Islet precursor cell (in vitro differentiated cells): Measurements from ENCODE around the gene MIAT.

Experiments
- DNase-seq: peaks from one replicate; pipeline ENCODE4 v3.0.0-alpha.2; 2018

The MIAT gene

DNA sequence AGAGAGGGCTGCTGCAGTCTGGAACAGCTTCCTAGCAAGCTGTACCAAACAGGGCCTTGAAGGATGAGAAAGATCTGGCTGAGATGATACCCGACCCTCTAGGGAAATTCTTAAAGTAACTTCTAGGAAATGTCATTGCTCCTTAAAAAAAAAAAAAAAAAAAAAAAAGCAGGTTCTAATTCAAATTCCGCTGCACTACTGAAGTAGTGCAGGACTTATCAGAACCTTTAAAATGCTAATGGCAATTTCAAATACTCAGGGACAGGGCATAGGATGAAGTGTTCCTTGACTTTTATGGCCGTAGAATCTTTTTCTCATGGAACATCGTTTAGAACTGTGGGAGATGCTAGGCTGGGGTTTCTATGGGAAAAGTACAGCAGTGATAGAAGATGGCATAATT is 13.1 kb downstream of the MIAT start:
- DNase-seq: no peak

DNA sequence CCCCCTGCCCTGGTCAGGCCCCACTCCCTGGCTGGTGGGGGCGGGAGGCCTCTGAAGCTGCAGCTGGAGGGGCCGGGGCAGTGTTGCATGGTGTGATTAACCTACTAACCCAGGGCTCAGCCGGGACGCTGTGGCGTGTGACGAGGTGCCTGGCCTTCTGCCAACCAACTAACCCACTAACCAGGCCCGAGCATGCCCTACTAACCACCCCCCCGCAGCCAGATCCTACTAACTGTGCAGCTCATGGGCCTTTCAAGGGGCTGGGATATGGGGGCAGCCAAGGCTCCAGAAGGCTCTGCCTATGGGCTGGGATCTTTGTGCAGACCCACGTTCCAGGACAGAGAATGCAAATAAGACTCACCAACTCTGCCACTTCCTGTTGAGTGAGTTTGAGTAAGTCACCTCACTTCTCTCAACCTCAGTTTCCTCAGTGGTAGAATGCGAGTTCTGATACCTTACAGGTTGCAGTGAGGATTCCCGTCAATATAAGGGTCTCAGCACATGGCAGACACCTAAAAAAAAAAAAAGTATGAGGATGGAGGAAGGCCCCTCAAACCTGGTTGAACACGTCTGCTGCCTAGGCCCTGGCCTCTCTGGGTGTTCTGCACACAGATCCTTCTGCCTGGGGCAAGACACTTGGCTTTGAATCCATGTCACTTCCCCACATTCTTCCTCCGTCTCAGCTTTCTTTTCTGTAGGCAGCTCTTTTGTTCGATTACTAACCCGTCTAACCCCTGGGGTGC is 14.1 kb downstream of the MIAT start:
- no peak for DNase-seq

DNA sequence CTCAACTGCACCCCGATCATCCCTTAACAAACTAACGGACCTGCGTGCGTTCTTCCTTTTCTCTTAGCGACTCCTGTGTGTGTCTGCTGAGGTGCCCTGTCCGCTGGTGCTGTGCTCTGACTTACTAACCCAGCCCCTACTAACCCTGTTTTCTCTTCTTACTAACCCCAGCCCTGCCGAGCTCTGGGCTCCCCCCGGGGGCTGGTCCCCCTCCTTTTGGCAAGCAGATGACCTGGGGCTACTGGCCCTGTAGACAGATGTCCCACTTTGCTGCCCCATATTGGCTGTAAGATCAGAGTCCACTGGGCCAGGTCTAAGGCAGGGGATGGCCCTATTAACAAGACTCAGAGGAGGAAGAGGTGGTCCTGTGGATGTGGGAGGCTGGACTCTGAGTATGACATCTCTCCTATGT is 14.7 kb downstream of the MIAT start:
- no peak for DNase-seq

DNA sequence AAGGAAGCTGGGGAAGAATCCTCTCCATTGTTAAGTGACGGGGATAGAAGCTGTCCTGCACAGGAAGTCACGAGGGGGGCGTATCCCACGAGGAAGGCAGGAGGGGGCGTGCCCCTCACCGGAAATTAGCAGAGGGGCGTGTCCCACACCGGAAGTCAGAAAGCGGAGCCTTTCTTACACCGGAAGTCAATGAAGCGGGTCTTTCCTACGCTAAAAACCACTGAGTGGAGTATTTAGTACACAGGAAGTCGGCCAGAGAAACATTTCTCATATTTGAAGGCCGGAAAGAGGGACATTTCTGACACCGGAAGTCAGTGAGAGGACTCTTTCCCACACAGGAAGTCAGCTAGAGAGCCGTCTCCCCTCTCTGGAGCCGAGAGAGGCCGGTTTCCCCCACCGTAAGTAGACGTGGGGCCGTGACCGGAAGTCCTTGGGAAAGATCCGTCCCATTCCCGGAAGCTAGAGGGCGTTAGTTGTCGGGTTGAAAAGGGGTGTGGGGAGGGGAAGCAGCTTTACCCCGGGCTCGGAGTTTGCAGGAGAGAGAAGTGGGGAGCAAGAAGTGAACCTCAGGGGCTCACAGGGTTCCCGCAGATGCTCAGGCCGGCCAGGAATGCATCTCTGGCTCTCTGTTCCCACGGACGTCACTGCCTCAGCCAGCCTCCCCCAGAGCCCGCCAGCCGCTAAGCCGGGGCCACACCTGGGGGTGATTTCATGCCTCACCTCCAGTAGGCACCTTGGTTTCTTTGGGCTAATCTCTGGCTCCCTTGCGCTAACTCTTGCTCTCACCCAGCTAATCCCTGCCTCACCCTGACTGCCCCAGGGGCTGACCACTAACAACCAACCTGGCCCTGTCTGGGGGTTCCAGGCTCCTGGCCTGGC is 15.4 kb downstream of the MIAT start:
- DNase-seq: peak; percentile 95

DNA sequence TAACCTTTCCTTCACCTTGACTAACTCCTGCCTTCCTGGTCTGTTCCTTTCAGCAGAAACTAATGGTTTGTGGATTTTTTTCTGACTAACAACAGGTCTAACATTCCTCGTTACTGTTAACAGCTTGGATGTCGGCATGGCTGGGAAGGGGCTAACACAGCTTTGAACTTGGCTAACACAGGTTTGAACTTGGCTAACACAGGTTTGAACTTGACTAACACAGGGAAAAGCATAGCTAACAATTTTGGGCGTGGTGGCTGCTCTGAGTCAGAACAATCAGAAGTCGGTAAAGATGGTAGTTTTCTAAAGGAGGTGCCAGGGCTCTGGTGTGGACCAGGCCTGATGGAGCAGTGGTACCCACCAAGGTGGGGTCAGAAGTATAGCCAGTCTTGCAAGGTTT is 16.1 kb downstream of the MIAT start:
- no peak for DNase-seq

DNA sequence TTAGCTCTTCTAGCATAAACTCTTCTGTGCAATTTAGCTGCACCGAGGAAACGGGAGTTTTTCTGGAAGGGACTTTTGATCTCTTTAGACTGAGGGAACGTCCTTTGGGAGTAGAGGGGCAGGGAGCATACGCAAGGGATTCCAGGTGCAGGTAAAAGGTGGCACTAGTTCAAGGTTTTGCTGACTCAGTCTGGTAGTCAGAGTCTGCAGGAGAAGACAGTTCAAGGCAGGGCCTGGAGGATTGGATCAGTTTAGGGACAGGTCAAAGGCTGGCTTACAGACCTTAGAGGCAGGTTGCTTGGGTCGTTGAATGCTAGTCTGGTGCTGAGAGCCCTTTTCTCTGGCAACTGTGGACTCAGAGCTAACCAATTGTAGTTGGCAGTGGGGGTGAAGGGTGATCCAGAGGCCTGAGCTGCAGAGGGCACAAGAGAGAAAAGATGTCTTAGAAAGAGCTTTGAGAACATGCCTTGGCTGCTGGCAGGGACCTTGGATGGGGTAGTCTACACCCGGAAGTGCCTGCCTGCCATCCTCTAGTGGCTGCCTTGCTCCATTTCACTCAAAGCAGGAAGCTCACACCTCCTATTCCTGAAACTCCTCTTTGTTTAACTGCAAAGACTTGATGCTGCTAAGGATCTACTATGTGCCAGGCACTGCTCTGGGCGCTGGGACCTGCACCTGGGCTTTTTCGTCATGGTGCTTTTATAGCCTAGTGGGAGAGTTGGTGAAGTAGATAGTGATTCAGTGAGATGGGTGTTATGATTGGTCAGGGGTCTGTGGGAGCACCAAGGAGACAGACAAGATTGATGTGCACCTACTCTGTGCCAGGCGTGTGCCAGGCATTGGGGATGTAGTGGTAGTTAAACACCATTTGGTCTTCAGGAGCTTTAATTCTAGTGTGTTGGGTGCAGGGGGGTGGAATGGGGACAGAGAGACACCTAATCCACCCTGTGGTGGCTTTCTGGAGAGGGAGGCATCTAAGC is 17.1 kb downstream of the MIAT start:
- DNase-seq: no peak

DNA sequence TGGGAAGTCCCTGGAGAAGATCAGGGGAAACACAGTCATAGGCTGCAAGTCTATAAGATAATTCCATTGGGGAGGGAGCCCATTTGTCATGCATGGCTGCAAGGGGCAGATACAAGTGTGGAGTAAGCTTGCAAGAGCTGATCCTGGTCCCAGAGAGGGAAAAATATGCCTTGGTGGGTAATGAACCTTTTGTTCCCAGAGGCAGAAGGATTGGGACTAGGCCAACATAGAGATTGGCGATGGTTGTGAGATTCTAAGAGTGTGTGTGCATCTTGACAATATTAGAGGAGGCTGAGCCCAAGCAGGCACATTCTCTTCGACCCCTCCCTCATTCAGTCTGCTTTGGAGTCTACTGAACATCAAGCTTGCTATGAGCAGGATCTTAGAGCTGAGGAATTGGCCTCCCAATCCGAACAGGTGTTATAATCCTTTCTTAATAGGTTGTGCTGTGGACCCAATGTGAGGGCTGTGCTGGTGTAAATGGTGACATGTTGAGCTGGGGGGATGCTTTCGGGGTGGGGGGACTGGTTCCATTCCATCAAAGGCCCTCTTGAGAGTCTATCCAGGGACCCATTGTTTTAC is 18.4 kb downstream of the MIAT start:
- DNase-seq: no peak

DNA sequence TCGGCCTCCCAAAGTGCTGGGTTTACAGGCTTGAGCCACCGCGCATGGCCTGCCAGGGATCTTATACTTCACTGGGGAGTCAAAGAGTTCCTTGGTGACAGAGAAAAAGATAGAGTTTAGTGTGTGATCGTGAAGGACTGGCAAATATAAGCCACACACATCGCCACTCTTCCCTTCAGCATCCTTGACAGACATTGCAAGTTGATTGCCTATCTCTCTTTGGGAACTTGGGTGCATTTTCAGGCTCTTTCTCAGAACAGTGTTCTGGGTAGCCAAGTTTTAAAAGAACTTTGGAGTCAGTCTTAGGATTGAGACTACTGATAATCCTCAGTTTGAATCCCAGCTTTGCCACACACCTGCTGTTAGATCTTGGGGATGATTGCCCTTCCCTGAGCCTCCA is 19.8 kb downstream of the MIAT start:
- no peak for DNase-seq

DNA sequence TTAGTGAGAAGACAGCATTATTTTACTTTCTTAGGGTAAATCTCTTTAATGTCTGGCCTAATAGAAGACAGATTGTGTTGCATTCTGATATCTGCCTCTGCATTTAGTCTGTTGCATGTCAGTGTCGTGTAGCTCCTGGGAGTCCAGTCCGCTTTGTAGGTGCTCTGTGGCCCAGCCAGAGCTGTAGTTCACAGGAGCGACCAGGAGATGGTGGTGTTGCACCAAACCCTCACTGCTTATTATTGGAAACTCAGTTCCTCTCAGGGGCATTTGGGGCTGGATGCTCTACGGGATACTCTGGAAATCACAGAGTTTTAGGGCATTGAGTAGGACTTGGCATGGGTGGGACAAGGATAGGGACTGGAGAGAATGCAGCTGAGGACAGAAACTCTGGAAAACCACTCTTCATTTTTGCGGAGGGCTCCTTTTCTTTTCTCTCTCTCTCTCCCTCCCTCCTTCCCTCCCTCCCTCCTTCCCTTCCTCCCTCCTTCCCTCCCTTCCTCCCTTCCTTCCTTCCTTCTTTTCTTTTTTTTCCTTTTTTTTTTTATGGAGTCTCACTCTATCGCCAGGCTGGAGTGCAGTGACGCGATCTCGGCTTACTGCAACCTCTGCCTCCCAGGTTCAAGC is 21.7 kb downstream of the MIAT start:
- peak; percentile 93 for DNase-seq

DNA sequence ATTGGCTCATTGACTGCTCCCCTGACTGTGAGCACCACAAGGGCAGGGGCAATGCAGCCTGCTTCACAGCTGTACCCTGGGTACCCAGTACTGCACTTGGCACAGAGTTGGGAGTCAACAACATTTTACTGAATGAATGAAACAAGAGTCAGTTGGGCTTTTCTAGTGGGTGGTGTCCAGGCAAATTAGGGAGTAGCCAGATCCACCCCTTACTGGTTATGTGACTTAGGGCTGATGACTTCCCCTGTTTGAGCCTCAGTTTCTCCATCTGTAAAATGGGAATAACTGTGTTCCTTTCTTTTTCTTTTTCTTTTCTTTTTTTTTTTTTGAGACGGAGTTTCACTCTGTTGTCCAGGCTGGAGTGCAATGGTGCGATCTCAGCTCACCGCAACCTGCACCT is 23.1 kb downstream of the MIAT start:
- DNase-seq: no peak

DNA sequence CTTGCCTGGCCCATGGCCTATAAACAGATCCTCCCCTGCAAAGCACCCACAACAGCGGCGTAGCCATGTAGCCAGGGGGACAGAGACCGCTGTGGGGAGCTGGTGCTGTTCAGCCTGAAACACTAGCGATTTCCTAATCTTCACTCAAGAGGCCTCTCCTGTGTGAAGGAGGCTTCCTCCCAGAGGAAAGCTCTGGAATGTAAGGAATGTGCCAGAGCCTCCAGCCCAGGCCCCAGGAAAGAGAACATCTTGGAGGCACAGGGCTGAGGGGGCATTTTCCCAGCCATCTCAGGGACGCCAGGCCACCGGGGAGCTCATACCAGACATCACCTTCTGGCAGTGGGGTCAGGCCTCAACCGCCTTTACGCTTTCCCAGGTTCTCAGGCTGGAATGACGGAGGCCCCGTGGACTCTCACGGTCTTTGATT is 24.0 kb downstream of the MIAT start:
- DNase-seq: peak; percentile 96

DNA sequence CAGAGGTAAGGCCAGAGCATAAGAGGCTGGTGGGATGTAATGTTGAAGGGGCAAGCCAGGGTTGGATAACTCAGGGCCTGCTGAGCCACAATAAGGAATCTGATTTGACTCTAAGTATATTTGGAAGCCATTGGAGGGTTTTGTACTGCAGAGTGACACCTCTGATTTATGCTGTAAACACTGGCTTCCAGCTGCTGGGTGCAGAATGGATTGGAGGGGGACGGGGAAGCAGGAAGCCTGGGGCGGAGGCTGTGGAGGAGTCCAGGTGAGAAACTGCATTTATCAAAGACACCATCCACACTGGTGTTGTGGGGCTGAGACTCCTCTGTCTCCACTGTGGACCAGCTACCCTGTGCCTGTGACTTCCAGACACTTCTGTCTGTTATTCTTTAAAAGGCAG is 26.8 kb downstream of the MIAT start:
- no peak for DNase-seq

DNA sequence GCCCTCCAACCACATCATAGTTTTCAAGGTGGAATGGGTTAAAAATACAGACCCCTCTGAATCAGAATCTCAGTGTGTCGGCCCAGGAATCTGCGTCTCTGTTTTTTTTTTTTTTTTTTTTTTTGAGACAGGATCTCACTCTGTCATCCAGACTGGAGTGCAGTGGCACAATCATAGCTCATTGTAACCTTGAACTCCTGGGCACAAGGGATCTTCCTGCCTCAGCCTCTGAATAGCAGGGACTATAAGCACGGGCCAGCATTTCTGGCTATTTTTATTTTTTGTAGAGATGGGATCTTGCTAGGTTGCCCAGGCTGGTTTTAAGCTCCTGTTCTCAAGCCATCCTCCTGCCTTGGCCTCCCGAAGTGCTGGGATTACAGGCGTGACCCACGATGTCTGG is 28.2 kb downstream of the MIAT start:
- no peak for DNase-seq

DNA sequence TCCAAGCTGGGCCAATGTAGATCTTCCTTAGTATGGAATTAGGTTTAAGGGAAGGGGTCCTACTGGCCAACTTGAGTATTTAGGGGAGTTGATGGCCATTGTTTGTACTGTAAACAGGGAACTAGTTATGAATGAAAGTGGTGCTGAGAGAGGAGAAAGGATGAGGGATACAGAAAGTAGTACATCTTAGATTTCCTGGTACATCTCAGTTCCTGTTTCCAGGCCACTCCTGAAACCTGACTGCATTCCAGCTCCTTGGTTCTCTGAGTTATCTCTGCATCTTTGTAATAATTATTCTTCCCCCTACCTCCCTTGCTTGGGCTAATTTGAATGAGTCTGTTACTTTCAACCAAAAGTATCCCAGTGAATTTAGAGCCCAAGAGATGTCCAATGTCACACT is 30.1 kb downstream of the MIAT start:
- no peak for DNase-seq

DNA sequence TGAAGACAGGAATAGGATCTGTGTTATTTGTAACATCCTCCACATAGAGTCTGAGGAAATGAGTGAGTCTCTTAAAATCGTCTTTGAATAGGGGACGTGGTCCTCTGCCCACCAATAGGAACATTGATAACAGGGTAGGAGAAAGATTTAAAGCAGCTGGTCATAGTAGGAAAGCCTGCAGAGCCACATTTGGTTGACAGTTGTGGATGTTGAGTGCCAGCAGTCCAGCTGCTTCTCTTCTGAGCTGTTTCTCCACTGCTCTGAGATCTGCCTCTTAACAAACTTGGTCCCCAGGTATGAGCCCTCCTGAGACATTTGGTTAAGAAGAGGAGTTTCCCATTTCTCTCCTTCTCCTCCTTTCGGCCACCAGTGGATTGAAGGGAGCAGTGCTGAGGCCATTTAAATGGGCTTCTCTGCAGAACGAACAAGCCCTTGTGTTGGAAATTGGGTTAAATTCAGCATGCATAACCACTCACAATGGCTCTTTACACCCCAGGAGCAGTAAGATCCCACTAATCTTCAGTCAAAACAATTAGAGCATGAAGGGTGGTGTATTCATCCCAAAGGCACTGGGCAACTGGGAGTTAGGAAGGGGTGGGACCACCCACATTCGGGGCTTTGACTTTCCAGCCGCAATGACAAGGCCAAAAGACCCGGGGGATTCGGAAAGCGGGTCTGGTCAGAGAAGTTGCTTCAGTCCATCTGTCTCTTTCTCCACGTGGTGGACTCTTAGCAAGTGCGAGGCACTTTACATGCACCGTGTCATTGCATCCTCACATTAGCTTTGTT is 32.3 kb downstream of the MIAT start:
- no peak for DNase-seq

DNA sequence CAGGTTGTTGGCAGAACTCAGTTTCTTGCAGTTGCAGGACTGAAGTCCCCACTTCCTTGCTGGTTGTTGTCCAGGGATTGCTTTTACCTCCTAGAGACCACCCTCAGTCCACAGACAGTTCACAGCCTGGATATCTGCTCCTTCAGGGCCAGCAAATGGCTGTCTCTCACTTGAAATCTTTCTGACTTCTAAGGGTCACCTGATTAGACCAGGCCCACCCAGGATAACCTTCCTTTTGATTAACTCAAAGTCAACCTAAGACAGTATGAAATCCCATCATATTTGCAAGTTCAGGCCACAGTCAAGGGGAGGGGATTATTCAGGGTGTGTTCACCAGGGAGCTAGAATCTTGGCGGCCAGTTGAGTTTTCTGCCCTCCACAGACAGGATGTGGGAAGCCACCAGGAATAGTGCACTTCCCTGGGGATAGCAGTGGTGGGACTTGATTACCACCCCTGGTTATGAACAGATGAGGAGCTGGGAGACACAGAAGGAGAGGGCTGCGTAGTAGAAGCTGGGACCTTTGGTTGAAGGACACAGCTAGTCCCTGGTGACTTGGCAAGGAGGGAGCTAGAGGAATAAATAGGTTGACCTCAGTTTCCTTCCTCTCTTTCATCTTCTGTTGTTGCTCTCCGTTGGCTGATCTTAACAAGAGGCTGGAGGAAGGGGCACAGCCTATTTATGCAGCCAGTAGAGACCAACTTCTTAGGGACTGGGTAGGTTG is 33.4 kb downstream of the MIAT start:
- no peak for DNase-seq

DNA sequence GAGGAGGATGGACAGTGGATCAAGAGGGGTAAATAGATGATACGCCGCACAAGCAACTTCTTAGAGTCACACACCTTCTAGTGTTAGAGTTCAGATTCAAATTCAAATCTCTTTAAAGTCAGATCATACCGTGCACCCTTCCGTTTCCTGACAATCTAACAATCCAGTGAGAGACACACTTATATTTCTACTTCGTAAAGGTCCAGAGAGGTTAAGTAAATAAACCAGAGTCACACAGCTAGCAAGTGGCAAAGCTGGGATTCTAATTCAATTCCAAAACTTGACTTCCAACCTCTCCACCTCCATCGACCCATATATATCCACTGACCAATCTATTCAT is 34.0 kb downstream of the MIAT start:
- DNase-seq: no peak

DNA sequence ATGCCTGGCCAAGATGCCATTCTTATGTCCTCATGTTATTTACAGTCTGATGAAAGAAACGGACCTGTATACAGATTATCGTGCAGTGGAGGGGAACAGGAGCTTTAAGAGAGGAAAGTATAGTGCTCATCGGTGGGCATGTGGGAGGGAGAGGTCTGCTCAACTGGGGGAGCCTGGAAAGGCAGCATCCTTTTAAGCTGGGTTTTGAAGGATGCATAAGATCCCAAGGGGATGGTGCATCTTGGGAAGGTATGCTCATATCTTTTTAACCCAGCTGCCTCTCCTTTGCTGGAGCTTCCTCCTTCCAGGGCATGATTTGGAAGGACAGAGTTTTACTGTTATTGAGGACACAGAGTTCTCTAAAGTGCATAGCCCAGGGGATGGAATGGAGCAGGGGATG is 34.8 kb downstream of the MIAT start:
- no peak for DNase-seq

DNA sequence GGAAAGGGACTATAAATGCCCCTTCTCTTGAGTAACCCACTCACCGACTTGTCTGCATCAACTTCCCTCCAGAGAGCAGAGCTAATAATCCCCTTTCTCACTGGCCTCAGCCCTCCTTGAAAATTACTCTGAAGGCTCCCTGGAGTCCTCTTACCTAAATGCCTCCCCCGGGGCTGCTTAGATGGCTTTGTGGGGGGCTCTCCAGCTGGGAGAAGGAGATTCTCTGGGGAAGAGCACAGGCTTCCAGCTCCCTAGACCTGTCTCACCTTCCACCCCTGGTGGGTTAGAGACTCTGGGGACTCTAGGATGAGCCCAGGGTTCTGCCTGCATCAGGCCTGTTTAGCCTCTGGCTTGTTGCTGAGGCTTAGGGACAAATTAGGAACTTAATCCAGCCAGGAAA is 39.8 kb downstream of the MIAT start:
- no peak for DNase-seq

DNA sequence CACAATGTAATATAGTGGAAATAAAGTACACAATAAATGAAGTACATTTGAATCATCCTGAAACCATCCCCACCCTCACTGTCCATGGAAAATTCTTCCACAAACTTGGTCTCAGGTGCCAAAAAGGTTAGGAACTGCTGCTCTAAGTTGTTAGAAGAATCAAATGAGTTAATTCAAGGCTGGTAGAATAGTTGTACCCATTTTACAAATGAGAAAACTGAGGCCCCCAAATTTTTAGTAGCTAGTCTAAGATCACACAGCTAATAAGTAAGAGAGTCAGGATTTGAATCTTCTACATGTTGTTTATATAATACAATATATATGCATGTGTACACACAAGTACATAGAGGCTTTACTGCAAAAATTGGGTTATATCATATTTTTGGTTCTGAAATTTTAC is 43.1 kb downstream of the MIAT start:
- no peak for DNase-seq

DNA sequence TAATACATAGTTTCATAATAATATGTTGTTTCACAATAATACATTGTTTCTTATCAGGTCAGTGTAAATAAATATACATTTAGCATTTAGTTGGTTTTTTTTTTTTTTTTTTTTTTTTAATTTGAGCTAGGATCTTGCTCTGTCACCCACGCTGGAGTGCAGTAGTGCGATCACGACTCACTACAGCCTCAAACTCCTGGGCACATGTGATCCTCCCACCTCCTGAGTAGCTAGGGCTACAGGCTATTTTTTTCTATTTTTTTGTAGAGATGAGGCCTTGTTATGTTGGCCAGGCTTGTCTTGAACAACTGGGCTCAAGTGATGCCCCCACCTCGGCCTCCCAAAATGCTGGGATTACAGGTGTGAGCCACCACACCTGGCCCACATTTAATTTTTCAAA is 43.5 kb downstream of the MIAT start:
- no peak for DNase-seq
